SK-N-SH (cell line): ENCODE measurements around the gene ARID1B. TPM values are rescaled to one million over a fixed set of nuclear protein-coding genes. Genes with fewer than 3 reads are reported as not detected.

Experiments used
- CTCF ChIA-PET: fragments of 300-600, 350-600 bp; formaldehyde crosslinking; extraction: SDS; loops from one replicate; lab custom pipeline; 2021; lab: Yijun Ruan, JAX
- POLR2A ChIA-PET: fragments of 350-600 bp; sonication (Branson Sonifier 250); formaldehyde crosslinking; extraction: SDS; loops from one replicate; lab custom pipeline; 2020; ENCODE audit warnings: antibody characterized with exemption, inconsistent platforms; lab: Yijun Ruan, JAX
- DNase-seq: peaks from one replicate; pipeline ENCODE4 v3.0.0; 2012
- H2AFZ ChIP-seq: fragments of 200-600 bp; sonication (generic); 2 replicates; pipeline ENCODE4 v1.8.1; 2016; ENCODE audit warnings: antibody characterized with exemption, mild to moderate bottlenecking, low read depth
- H3F3A ChIP-seq: fragments of 200-600 bp; sonication (generic); replicated peaks from 2 replicates; pipeline ENCODE3; 2016; ENCODE audit warnings: antibody characterized with exemption, mild to moderate bottlenecking; ENCODE audit not compliant: insufficient read depth
- H3K27ac ChIP-seq, 2 experiments: fragments of 200-500 bp in 1 of 2; fragments of 200-600 bp in 1 of 2; sonication (Bioruptor generic) in 1 of 2; sonication (generic), shearing (Covaris generic) in 1 of 2; 2 replicates each; pipeline versions ENCODE4 v1.5.1 to v1.6.1; 2014 to 2016; ENCODE audit warnings: low read depth in 2 of 2, inconsistent platforms in 1 of 2, low read length in 1 of 2, mild to moderate bottlenecking in 1 of 2, mixed read lengths in 1 of 2
- H3K27me3 ChIP-seq: fragments of 200-600 bp; sonication (generic), shearing (Covaris generic); 2 replicates; pipeline ENCODE4 v1.6.1; 2016; ENCODE audit warnings: mixed run types; ENCODE audit not compliant: insufficient read depth
- H3K36me3 ChIP-seq, 2 experiments: fragments of 200-500 bp in 1 of 2; fragments of 200-600 bp in 1 of 2; sonication (Bioruptor generic) in 1 of 2; sonication (generic) in 1 of 2; replicated peaks in 1 of 2; 2 replicates each; pipeline versions ENCODE3 to v1.5.1; 2014 to 2016; ENCODE audit warnings: low read length in 1 of 2, mild to moderate bottlenecking in 1 of 2; ENCODE audit not compliant: insufficient read depth in 2 of 2, control insufficient read depth in 1 of 2
- H3K4me1 ChIP-seq, 2 experiments: fragments of 200-500 bp in 1 of 2; fragments of 200-600 bp in 1 of 2; sonication (Bioruptor generic) in 1 of 2; sonication (generic), shearing (Covaris generic) in 1 of 2; 2 replicates each; pipeline versions ENCODE4 v1.5.1 to v1.6.1; 2014 to 2016; ENCODE audit warnings: low read depth in 1 of 2, low read length in 1 of 2, mixed run types in 1 of 2; ENCODE audit not compliant: insufficient read depth in 2 of 2, control insufficient read depth in 1 of 2
- H3K4me2 ChIP-seq: fragments of 200-600 bp; sonication (generic), shearing (Covaris generic); 2 replicates; pipeline ENCODE4 v1.6.1; 2017; ENCODE audit warnings: mixed run types
- H3K4me3 ChIP-seq, 2 experiments: fragments of 200-500 bp in 1 of 2; fragments of 200-600 bp in 1 of 2; sonication (Bioruptor generic) in 1 of 2; sonication (generic), shearing (Covaris generic) in 1 of 2; 2 replicates each; pipeline versions ENCODE4 v1.5.1 to v1.8.1; 2014 to 2016; ENCODE audit warnings: low read depth in 2 of 2, inconsistent platforms in 1 of 2, low read length in 1 of 2, mild to moderate bottlenecking in 1 of 2, mixed read lengths in 1 of 2, moderate library complexity in 1 of 2
- H3K79me2 ChIP-seq: fragments of 200-600 bp; sonication (generic); 2 replicates; pipeline ENCODE4 v1.8.1; 2017; ENCODE audit warnings: mild to moderate bottlenecking; ENCODE audit not compliant: insufficient read depth
- H3K9ac ChIP-seq: fragments of 200-600 bp; sonication (generic); 2 replicates; pipeline ENCODE4 v1.6.1; 2017; ENCODE audit warnings: mixed run types
- H3K9me2 ChIP-seq: fragments of 200-600 bp; sonication (generic); 2 replicates; pipeline ENCODE4 v1.6.1; 2017; ENCODE audit warnings: mixed run types
- H3K9me3 ChIP-seq: fragments of 200-600 bp; sonication (generic); 2 replicates; pipeline ENCODE4 v1.6.1; 2017; ENCODE audit warnings: mixed run types, mild to moderate bottlenecking, moderate library complexity
- H4K20me1 ChIP-seq: fragments of 200-600 bp; sonication (generic); 2 replicates; pipeline ENCODE4 v1.6.1; 2017; ENCODE audit warnings: mild to moderate bottlenecking, mixed run types; ENCODE audit not compliant: insufficient read depth
- CHD2 ChIP-seq: fragments of 150-350 bp; IDR thresholded peaks from 2 replicates; pipeline ENCODE4 v1.6.1; 2018; ENCODE audit warnings: low read length; ENCODE audit not compliant: partially characterized antibody
- EZH2phosphoT487 ChIP-seq: fragments of 200-600 bp; sonication (generic); IDR thresholded peaks from 2 replicates; pipeline ENCODE4 v1.6.1; 2017; ENCODE audit warnings: low read depth, mixed run types, mild to moderate bottlenecking, antibody characterized with exemption, moderate library complexity, borderline replicate concordance
- FOSL2 ChIP-seq: IDR thresholded peaks from 2 replicates; pipeline ENCODE4 v1.4.0; 2012; ENCODE audit warnings: low read depth, mild to moderate bottlenecking, moderate library complexity, borderline replicate concordance
- FOXJ3 ChIP-seq: sonication (generic); formaldehyde crosslinking; IDR thresholded peaks from 2 replicates; pipeline ENCODE4 v1.5.1; 2020; ENCODE audit warnings: mild to moderate bottlenecking, missing genetic modification reagents
- GATA2 ChIP-seq: sonication (generic); formaldehyde crosslinking; IDR thresholded peaks from 2 replicates; pipeline ENCODE4 v1.5.0; 2020; ENCODE audit warnings: mild to moderate bottlenecking, missing genetic modification reagents
- NFIC ChIP-seq: IDR thresholded peaks from 2 replicates; pipeline ENCODE4 v1.4.0; 2012; ENCODE audit warnings: borderline replicate concordance
- NRF1 ChIP-seq: IDR thresholded peaks from 2 replicates; pipeline ENCODE4 v1.6.1; 2012; ENCODE audit warnings: low read depth, mild to moderate bottlenecking, low read length
- POLR2AphosphoS5 ChIP-seq: IDR thresholded peaks from 2 replicates; pipeline ENCODE4 v1.6.1; 2012; ENCODE audit warnings: low read depth, low read length
- RAD21 ChIP-seq: IDR thresholded peaks from 2 replicates; pipeline ENCODE4 v1.6.1; 2012; ENCODE audit warnings: mild to moderate bottlenecking, low read length
- RFX5 ChIP-seq: IDR thresholded peaks from 2 replicates; pipeline ENCODE4 v1.6.1; 2012; ENCODE audit warnings: mild to moderate bottlenecking, improper control_type of control experiment, low read length
- SIN3A ChIP-seq: IDR thresholded peaks from 2 replicates; pipeline ENCODE4 v1.6.1; 2012; ENCODE audit warnings: low read depth, mild to moderate bottlenecking, low read length, moderate library complexity, borderline replicate concordance
- SMC3 ChIP-seq: IDR thresholded peaks from 2 replicates; pipeline ENCODE4 v1.6.1; 2012; ENCODE audit warnings: low read depth, low read length, improper control_type of control experiment
- TAF1 ChIP-seq: IDR thresholded peaks from 2 replicates; pipeline ENCODE4 v1.6.1; 2012; ENCODE audit warnings: low read depth, mild to moderate bottlenecking, low read length, moderate library complexity, borderline replicate concordance
- TEAD4 ChIP-seq: IDR thresholded peaks from 2 replicates; pipeline ENCODE4 v1.4.0; 2012; ENCODE audit warnings: mild to moderate bottlenecking, borderline replicate concordance; ENCODE audit not compliant: insufficient read depth
- YY1 ChIP-seq: IDR thresholded peaks from 2 replicates; pipeline ENCODE4 v1.4.0; 2012; ENCODE audit warnings: low read depth, mild to moderate bottlenecking
- WGBS: methylation state at CpG from one replicate; pipeline ENCODE4 v1.1.6; 2017; ENCODE audit warnings: low lambda C conversion rate; 5-methylcytosine and 5-hydroxymethylcytosine counted together
- polyA plus RNA-seq, 3 experiments: library from polyadenylated mRNA; depleted of rRNA; stranded (reverse); fragments of >200 nt; gene quantifications; 2 replicates each; pipeline ENCODE4 v1.2.3, GENCODE V29; 2012
- TF ChIP-seq, protein P1 (sequence below): IDR thresholded peaks from 2 replicates; pipeline ENCODE4 v1.6.1; 2012; ENCODE audit warnings: mild to moderate bottlenecking, low read depth, low read length, moderate library complexity
- TF ChIP-seq, protein P2 (sequence below): fragments of 200-600 bp; sonication (generic); IDR thresholded peaks from 2 replicates; pipeline ENCODE4 v1.6.1; 2017; ENCODE audit warnings: antibody characterized with exemption, mild to moderate bottlenecking, moderate library complexity
- TF ChIP-seq, protein P3 (sequence below): fragments of 150-350 bp; IDR thresholded peaks from 2 replicates; pipeline ENCODE4 v1.6.1; 2017; ENCODE audit warnings: antibody characterized with exemption, low read length, low read depth, borderline replicate concordance
- TF ChIP-seq, protein P4 (sequence below): IDR thresholded peaks from 2 replicates; pipeline ENCODE4; 2012

Gene ARID1B
- polyA plus RNA-seq, 1 of the 3 experiments (the other 2 are of a cell fraction): 13.6 TPM

- H3K27me3 ChIP-seq: no peaks in the 10 kb centered on the region
- H3K9ac ChIP-seq: no peak overlapping the region
- ChIA-PET POLR2A (no interaction called here), CTCF (interaction anchor here (0.7 to 3.9 kb wide), 37 partner anchors 9 to 1725 kb away, joined by 3 to 24 read pairs (median 4); no protein-coding TSS in a partner anchor)
- no peak overlapping the region for H3K4me3 ChIP-seq
- WGBS: 38% methylated on average over 2 of the region's 2 CpGs
- peaks cover 11 to 16% of the 10 kb centered on the region in 2 experiments; a peak in 3 of 4 replicates for H3K4me1 ChIP-seq
- no peaks in the 10 kb centered on the region for H3K9me3 ChIP-seq
- H3K27ac ChIP-seq: peak overlapping the region; percentile 30 to 50; a peak in 3 of 4 replicates
- H3F3A ChIP-seq: peaks cover 17% of the 10 kb centered on the region
- peaks cover 47% of the 10 kb centered on the region for H3K79me2 ChIP-seq
- TF ChIP-seq TAF1 (no peak), RFX5 (no peak), EZH2phosphoT487 (no peak), YY1 (no peak), GATA2 (CRISPR knock-in tag) (no peak), POLR2AphosphoS5 (no peak), NRF1 (no peak), FOSL2 (no peak), FOXJ3 (CRISPR knock-in tag) (no peak), CHD2 (no peak), RAD21 (peak; percentile 66), SMC3 (peak; percentile 34; the same call in 1 of the 2 replicates), SIN3A (no peak), TEAD4 (no peak), NFIC (no peak)
- TF ChIP-seq, protein P1, sequence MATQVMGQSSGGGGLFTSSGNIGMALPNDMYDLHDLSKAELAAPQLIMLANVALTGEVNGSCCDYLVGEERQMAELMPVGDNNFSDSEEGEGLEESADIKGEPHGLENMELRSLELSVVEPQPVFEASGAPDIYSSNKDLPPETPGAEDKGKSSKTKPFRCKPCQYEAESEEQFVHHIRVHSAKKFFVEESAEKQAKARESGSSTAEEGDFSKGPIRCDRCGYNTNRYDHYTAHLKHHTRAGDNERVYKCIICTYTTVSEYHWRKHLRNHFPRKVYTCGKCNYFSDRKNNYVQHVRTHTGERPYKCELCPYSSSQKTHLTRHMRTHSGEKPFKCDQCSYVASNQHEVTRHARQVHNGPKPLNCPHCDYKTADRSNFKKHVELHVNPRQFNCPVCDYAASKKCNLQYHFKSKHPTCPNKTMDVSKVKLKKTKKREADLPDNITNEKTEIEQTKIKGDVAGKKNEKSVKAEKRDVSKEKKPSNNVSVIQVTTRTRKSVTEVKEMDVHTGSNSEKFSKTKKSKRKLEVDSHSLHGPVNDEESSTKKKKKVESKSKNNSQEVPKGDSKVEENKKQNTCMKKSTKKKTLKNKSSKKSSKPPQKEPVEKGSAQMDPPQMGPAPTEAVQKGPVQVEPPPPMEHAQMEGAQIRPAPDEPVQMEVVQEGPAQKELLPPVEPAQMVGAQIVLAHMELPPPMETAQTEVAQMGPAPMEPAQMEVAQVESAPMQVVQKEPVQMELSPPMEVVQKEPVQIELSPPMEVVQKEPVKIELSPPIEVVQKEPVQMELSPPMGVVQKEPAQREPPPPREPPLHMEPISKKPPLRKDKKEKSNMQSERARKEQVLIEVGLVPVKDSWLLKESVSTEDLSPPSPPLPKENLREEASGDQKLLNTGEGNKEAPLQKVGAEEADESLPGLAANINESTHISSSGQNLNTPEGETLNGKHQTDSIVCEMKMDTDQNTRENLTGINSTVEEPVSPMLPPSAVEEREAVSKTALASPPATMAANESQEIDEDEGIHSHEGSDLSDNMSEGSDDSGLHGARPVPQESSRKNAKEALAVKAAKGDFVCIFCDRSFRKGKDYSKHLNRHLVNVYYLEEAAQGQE: no peak
- TF ChIP-seq, protein P2, sequence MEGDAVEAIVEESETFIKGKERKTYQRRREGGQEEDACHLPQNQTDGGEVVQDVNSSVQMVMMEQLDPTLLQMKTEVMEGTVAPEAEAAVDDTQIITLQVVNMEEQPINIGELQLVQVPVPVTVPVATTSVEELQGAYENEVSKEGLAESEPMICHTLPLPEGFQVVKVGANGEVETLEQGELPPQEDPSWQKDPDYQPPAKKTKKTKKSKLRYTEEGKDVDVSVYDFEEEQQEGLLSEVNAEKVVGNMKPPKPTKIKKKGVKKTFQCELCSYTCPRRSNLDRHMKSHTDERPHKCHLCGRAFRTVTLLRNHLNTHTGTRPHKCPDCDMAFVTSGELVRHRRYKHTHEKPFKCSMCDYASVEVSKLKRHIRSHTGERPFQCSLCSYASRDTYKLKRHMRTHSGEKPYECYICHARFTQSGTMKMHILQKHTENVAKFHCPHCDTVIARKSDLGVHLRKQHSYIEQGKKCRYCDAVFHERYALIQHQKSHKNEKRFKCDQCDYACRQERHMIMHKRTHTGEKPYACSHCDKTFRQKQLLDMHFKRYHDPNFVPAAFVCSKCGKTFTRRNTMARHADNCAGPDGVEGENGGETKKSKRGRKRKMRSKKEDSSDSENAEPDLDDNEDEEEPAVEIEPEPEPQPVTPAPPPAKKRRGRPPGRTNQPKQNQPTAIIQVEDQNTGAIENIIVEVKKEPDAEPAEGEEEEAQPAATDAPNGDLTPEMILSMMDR: peak; percentile 73
- TF ChIP-seq, protein P3, sequence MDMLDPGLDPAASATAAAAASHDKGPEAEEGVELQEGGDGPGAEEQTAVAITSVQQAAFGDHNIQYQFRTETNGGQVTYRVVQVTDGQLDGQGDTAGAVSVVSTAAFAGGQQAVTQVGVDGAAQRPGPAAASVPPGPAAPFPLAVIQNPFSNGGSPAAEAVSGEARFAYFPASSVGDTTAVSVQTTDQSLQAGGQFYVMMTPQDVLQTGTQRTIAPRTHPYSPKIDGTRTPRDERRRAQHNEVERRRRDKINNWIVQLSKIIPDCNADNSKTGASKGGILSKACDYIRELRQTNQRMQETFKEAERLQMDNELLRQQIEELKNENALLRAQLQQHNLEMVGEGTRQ: no peak
- TF ChIP-seq, protein P4, sequence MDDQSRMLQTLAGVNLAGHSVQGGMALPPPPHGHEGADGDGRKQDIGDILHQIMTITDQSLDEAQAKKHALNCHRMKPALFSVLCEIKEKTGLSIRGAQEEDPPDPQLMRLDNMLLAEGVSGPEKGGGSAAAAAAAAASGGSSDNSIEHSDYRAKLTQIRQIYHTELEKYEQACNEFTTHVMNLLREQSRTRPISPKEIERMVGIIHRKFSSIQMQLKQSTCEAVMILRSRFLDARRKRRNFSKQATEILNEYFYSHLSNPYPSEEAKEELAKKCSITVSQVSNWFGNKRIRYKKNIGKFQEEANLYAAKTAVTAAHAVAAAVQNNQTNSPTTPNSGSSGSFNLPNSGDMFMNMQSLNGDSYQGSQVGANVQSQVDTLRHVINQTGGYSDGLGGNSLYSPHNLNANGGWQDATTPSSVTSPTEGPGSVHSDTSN: no peak
- no peaks in the 10 kb centered on the region for H4K20me1 ChIP-seq
- H3K9me2 ChIP-seq: no peaks in the 10 kb centered on the region
- no peak overlapping the region for H2AFZ ChIP-seq
- DNase-seq: peak; percentile 54
- peaks cover 0 to 2% of the 10 kb centered on the region in 2 experiments for H3K36me3 ChIP-seq
- no peak overlapping the region for H3K4me2 ChIP-seq
Observed at GRCh38 chr6:157045831-157046454, 268.8 kb downstream of the ARID1B start.
